GM19467 (cell line): ENCODE measurements around the gene ATOH8.

Source experiments
- ATAC-seq: cut with Tn5 transposase; IDR thresholded peaks from one replicate; pipeline ENCODE4 v1.9.1; 2021; ENCODE audit warnings: mild to moderate bottlenecking, moderate library complexity; ENCODE audit not compliant: unreplicated experiment

Gene ATOH8

DNA sequence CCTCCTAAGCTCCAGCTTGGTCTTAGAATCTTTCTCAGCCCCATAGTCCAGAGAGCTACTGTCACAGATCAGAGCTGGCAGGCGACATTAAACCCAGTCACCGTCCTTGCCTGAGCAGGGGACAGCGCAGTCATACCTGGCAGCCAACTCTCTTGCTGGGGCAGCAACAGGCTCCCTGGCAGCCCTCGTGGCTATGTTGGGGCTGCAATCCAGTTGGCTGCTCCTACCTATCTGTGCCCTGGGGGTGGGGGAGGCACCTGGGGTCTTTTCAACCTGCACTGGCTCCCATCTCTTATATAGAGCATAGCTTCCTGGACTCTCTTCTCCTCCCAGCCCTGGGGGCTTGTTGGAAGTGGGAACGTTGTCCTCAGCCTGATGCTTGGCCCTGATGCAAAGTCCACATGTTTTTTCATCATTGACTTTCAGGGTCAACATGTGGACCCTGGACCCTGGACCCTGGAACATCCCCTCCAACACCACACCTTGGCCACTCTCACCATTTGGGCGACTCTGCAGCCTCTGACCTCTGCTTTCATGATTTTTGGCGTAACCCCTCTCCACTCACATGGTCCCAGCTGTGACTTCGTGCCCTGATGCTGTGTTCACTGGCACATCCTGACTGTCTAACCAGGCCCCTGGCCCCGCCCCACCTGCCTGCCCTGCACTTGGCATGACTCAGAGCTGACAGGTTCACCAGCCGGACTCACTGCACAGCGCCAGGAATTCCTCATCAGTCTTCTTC, 45.6 kb downstream of the ATOH8 start:
- ATAC-seq = no peak

- ATAC-seq = no peak
These were observed 46.8 kb downstream of the ATOH8 start for GRCh38 chr2:85800586-85800985.

DNA sequence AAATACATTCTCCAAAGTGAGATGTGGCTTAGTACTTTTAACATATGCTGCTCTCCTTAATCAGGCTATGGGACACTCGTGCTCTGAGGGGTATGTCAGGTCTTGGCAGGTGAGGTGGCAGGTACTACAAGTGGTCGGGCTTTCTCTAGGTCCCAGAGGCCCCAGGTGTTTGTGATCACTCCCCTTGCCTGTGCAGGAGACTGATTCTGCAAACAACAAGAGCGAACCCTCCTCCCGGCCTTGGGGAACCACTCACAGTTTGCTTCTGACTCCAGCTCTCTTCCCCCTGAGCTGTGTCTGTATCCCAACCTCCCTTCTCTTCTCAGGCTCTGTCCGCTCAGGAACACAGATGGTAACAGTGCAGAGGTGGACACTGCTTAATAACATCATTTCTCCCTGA, 48.1 kb downstream of the ATOH8 start:
- no peak for ATAC-seq

- ATAC-seq = no peak
These were observed 48.7 kb downstream of the ATOH8 start for GRCh38 chr2:85802354-85803103.

GRCh38 chr2:85803704-85804425, 50.1 kb downstream of the ATOH8 start:
- ATAC-seq = no peak

GRCh38 chr2:85804583-85804982, 50.8 kb downstream of the ATOH8 start:
- no peak for ATAC-seq

DNA sequence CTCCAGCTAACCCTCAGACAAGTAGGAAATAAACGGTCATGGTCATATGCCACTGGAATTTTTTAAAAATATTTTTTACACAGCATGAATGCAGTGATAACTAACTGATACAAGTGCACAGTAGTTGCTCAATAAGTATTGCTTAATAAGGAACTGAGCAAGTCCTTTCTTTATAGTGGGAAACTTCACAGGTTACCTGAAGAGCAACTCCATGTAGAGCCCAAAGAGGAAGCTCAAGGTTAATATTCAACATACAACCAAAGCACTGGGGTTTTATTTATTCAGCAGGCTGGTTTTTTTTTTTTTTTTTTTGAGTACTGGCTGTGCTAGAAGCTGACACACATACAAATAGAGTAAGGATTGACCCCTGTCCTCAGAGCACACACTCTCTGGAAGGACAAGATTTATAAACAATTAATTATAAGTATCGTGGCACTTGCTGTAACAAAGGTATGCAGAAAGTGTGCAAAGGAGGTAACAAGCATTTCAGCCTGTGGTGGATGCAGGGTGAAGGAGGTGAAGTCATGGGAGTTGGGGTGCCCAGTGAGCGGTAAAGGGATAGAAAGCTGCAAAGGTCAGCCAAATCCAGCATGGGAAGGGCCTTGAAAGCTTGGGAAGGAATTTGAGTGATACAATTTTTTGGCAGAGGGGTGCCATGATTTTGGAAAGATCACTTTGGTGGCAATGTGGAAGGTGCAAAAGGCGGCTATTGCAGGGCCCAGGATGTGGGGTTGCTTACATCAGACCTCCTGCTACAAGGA, 52.7 kb downstream of the ATOH8 start:
- no peak for ATAC-seq

DNA sequence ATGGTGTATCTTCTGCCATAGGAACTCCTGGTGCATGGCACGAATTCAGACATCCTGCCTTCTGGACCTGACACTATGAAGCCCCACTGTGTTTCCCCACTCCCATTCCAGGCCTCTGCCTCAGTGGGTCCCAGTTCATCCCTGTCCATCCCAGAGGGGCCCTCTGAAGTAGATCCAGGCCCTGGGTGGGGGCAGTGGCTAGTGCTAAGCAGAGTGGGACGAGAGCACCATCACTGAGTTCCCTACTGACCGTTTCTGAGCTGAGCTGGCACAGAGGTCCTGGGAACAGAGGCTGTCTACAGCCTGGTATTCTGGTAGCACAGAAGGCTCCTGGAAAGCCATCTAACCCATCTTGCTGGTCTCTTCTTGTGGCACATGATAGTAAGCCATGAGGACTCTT, 54.0 kb downstream of the ATOH8 start:
- no peak for ATAC-seq

DNA sequence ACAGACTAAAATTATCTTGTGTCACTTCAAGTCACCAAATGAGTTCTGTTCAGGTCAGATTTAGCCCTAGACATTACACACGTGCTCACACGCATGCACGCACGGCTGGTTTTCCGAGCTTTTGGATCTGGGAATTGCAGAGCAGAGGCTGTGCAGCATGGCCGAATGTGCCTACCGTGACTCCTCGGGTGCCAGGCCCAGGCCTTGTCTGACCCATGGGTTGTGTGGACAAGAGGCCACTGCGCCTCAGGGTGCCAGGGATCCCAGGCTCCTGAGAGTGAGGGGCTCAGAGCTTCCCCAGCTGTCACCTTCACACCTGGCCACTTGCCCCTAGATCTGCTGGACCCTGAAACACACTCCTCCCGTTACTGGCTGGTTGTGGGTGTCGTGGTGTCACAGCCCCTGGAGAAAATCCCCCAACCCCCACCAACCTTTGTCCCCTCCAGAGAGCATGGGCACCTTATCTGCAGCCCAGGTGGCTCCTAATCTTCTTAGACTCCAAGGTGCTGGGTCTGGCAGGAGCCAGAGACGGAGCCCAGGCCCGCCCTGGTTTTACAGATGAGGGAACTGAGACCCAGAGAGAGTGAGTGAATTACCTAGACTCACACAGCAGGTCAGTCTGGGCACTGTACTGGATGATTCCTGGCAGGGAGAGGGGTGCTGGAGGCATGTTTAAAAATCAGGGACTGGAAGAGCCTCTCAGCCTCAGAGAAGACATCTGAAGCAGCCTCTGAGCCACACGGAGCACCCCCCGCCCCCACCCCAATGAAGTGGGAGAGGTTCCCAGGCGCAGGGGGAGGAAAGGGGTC, 56.8 kb downstream of the ATOH8 start:
- no peak for ATAC-seq

- no peak for ATAC-seq
These were observed 57.6 kb downstream of the ATOH8 start for GRCh38 chr2:85811180-85812093.

DNA sequence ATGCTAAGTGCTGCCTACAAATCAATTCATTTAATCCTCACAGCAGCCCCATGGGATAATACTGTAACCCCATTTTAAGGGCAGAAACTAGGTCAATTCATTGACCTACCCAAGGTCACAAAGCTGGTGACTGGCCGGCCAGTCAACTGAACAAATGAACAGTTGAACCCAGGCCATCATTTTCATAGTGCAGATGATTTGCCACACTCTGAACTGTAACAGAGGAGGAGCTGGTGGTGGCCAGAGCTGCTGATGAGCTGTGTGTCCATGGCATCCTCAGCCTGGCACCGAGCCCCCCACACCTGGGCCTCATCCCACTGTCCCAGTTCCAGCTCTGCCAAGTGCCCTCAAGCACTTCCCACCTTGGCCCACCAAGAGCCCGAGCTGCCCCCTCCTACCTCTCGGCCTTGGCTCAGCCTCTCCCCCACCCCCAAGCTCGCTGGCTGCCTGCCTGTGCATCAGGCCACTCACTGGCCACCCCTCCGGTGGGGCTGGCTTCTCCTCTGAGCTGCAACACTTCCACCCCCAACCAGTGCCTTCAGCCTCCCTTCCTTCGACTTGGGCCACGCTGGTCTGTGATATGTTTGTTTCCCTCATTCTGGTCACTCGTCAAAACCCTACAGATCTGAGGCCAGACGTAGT, 58.4 kb downstream of the ATOH8 start:
- ATAC-seq = no peak

DNA sequence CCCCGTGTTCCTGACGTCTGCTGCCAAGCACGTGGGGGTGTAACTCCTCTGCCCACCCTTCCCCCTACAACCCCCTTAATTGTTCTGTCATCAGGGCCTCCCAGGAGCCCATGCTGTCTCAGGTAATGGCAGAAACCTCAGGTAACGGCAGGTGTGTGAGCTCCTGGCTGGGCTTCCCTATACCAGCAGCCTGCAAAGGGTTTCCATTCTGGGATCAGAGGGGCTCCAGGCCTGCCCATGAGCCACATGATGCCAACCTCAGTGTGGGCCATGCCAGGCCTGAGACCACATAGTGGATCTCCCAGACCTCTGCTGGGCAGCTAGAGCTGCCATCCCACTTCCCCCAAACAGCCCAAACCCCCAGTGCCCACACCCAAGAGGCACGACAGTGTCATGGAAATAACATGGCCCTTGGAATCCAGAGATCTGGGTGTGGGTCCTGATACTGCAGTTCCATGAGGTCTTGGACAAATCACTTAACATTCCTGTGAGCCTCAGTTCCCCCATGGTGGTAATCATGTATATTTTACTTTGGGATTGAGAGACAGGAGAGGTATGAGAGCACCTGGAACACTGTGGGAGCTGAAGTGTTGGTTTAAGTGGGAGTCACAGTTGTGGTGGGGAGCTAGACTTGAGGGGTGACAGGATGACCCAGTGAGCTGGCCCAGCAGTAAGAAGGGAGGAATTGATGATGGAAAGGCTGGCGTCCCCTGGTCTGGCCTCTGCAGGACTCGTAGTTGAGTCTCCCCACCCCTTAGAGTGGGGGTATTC, 59.6 kb downstream of the ATOH8 start:
- ATAC-seq = no peak

DNA sequence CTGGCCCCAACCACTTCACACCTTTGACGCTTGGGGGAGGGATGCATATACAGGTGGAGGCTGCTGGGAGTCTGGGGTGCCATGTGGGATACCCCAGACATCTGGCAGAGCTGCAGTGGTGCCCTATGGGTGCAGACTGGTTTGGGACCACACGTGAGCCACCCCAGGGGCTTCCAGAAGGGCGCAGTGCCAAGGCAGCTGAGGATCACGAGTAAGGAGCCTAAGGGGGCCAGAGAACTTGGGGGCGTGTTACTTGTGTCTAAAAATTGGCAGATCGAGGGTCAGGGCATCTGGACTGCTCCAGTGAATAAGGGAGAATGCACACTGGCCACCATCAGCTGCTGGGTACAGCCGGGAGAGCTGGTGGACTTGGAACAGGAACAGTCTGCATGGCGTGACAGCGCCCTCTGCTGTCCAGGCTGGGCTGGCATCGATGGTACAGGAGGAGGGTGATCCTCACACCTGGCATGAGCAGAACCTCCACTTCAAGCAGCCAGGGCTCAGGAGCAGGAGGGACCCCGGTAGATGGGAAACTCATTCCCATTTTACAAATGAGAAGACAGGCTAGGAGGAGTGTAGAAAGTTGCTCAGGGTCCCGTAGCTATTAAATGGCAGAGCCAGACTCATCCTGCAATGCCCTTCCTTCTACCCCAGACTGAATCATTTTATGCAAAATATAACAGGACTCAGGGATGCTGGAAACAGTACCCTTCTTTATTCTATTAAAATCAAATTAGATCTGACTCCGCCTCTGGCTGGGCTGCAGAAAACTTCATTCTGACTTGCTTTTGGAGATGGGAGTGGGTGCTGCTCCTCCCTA, 60.4 kb downstream of the ATOH8 start:
- ATAC-seq = no peak

- ATAC-seq = no peak
These were observed 61.2 kb downstream of the ATOH8 start for GRCh38 chr2:85814802-85815550.

- ATAC-seq = no peak
These were observed 66.2 kb downstream of the ATOH8 start for GRCh38 chr2:85819811-85820510.

GRCh38 chr2:85822766-85823165, 69.0 kb downstream of the ATOH8 start:
- no peak for ATAC-seq
